Trophoblast cell (in vitro differentiated cells and primary cell): Measurements from ENCODE around the gene AGMO.

Experiments used
- DNase-seq, 2 donors: peaks; one replicate each; pipeline ENCODE4 v3.0.0-alpha.2; 2016
- H2AFZ ChIP-seq: 2 replicates; pipeline ENCODE4 v1.6.1; 2013; ENCODE audit warnings: low read length, moderate library complexity, mild to moderate bottlenecking; ENCODE audit not compliant: insufficient read depth, poor library complexity
- H2AK5ac ChIP-seq: 2 replicates; pipeline ENCODE4 v1.6.1; 2013; ENCODE audit warnings: mild to moderate bottlenecking, low read length
- H2BK120ac ChIP-seq: 2 replicates; pipeline ENCODE4 v1.6.1; 2013; ENCODE audit warnings: low read length, mild to moderate bottlenecking, moderate library complexity; ENCODE audit not compliant: insufficient read depth, poor library complexity
- H2BK12ac ChIP-seq: 2 replicates; pipeline ENCODE4 v1.6.1; 2013; ENCODE audit warnings: mild to moderate bottlenecking, low read length, moderate library complexity
- H2BK5ac ChIP-seq: 2 replicates; pipeline ENCODE4 v1.6.1; 2013; ENCODE audit warnings: low read length, low read depth, moderate library complexity, mild to moderate bottlenecking; ENCODE audit not compliant: poor library complexity
- H3K14ac ChIP-seq: 2 replicates; pipeline ENCODE4 v1.6.1; 2013; ENCODE audit warnings: mild to moderate bottlenecking, low read length
- H3K18ac ChIP-seq: 2 replicates; pipeline ENCODE4 v1.6.1; 2013; ENCODE audit warnings: mild to moderate bottlenecking, low read length
- H3K23ac ChIP-seq: 2 replicates; pipeline ENCODE4 v1.6.1; 2013; ENCODE audit warnings: low read length
- H3K27ac ChIP-seq: 2 replicates; pipeline ENCODE4 v1.5.1; 2013; ENCODE audit warnings: low read depth, mild to moderate bottlenecking, inconsistent platforms, low read length, moderate library complexity
- H3K27me3 ChIP-seq: 2 replicates; pipeline ENCODE4 v1.6.1; 2013; ENCODE audit warnings: inconsistent platforms, mild to moderate bottlenecking, low read length, moderate library complexity; ENCODE audit not compliant: insufficient read depth
- H3K36me3 ChIP-seq, 2 experiments: 1 replicate in 1 of 2; 2 replicates in 1 of 2; pipeline ENCODE4 v1.6.1; 2013; ENCODE audit warnings: low read length in 2 of 2, mild to moderate bottlenecking in 2 of 2, moderate library complexity in 1 of 2; ENCODE audit not compliant: insufficient read depth in 2 of 2, control insufficient read depth in 1 of 2
- H3K4ac ChIP-seq: 2 replicates; pipeline ENCODE4 v1.6.1; 2013; ENCODE audit warnings: low read depth, mild to moderate bottlenecking, low read length, moderate library complexity
- H3K4me1 ChIP-seq, 2 experiments: 1 replicate in 1 of 2; 2 replicates in 1 of 2; pipeline ENCODE4 v1.6.1; 2013; ENCODE audit warnings: low read length in 2 of 2, mild to moderate bottlenecking in 2 of 2, moderate library complexity in 1 of 2; ENCODE audit not compliant: insufficient read depth in 2 of 2, control insufficient read depth in 1 of 2
- H3K4me2 ChIP-seq: 2 replicates; pipeline ENCODE4 v1.6.1; 2013; ENCODE audit warnings: inconsistent platforms, mild to moderate bottlenecking, low read length, moderate library complexity
- H3K4me3 ChIP-seq: 2 replicates; pipeline ENCODE4 v1.5.1; 2013; ENCODE audit warnings: mild to moderate bottlenecking, low read depth, low read length, inconsistent platforms
- H3K79me1 ChIP-seq: one replicate; pipeline ENCODE4 v1.6.1; 2013; ENCODE audit warnings: low read length
- H3K79me2 ChIP-seq: 2 replicates; pipeline ENCODE4 v1.6.1; 2013; ENCODE audit warnings: low read length, mild to moderate bottlenecking; ENCODE audit not compliant: control insufficient read depth, insufficient read depth, poor library complexity
- H3K9ac ChIP-seq: 2 replicates; pipeline ENCODE4 v1.6.1; 2013; ENCODE audit warnings: mild to moderate bottlenecking, low read length
- H3K9me3 ChIP-seq: 2 replicates; pipeline ENCODE4 v1.6.1; 2013; ENCODE audit warnings: low read depth, mild to moderate bottlenecking, control low read depth, inconsistent platforms, low read length; ENCODE audit not compliant: insufficient read depth
- H4K12ac ChIP-seq: 2 replicates; pipeline ENCODE4 v1.6.1; 2013; ENCODE audit warnings: low read depth, mild to moderate bottlenecking, low read length, moderate library complexity
- H4K8ac ChIP-seq: 2 replicates; pipeline ENCODE4 v1.6.1; 2013; ENCODE audit warnings: low read depth, mild to moderate bottlenecking, low read length, moderate library complexity
- H4K91ac ChIP-seq: one replicate; pipeline ENCODE4 v1.6.1; 2013; ENCODE audit warnings: low read depth, mild to moderate bottlenecking, low read length, moderate library complexity
- WGBS: extraction: QIAGEN DNeasy Blood & Tissue Kit; methylation state at CpG from one replicate; pipeline ENCODE4 v1.1.7; 2013; ENCODE audit warnings: missing lambda C conversion rate; ENCODE audit not compliant: insufficient read length, insufficient coverage; ENCODE audit errors: extremely low coverage; 5-methylcytosine and 5-hydroxymethylcytosine counted together

Gene AGMO

DNA sequence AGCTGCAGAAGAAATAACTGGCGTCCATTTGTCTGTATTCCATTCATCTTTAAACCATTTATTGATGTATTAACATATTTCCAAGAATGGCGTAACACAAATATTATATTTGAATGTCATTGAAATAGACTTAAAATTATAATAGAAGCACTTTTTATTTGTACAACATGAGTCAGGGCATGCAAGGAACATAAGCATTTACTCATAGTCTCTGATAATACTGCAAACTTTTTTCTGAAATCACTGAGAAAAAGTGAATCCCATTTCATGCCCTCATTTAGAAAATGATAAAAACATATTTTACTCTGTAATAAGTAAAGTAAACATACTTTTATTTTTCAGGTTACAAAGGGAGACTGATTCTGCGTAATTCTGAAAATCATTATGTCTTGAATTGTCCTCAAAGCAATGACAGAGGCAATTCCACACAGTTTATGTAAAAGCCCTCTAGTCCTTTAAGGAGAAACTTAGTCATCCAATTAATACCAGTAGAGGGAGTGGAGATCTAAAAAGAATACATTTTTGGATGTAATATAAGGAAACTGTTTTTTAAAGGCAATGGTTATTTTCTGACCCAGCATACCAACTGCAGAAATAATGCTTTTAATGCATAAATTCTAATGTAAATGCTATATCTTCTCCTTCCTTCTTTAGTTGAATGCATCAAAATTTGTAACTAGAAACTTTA is 58.1 kb downstream of the AGMO start:
- DNase-seq, result no peak
- H3K9ac ChIP-seq, result no peak overlapping the region

DNA sequence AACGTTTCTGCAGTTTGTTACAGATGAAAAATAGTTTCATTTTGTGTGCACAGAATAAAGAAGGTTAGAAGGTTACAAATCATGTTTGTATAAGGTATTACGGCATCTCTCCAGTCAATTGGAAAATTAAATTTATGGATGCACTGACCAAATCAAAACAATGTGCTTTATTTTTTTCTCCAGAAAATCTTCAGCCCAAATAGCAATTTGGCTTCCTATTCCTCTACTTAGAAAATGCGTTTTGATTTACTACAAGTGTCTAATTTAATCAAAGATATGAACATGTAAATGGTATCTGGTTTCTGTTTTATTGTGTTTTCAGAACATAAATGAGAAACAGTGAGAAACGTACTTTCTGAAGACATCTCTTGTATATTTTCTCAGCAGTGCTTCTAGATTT is 63.4 kb downstream of the AGMO start:
- Histone ChIP-seq H3K23ac (no peak overlapping the region), H2BK12ac (no peak overlapping the region), H3K27me3 (no peaks in the 10 kb centered on the region), H3K14ac (no peak overlapping the region), H2AFZ (no peak overlapping the region), H4K91ac (no peak overlapping the region), H3K27ac (no peak overlapping the region), H2BK5ac (no peak overlapping the region), H3K4me2 (no peak overlapping the region), H4K12ac (no peak overlapping the region), H3K36me3 (no peaks in the 10 kb centered on the region), H3K4me3 (no peak overlapping the region), H3K79me2 (no peaks in the 10 kb centered on the region), H3K79me1 (no peaks in the 10 kb centered on the region), H3K4me1 (no peaks in the 10 kb centered on the region), H4K8ac (no peak overlapping the region), H3K18ac (no peak overlapping the region), H3K9ac (no peak overlapping the region), H2BK120ac (no peak overlapping the region), H3K9me3 (no peaks in the 10 kb centered on the region), H2AK5ac (no peak overlapping the region), H3K4ac (no peak overlapping the region)
- no CpG with 5 or more reads among the region's 4 CpGs for WGBS
- no peak for DNase-seq

More for the DNA sequence above, 58.1 kb downstream of the AGMO start:
- H2AFZ ChIP-seq, result no peak overlapping the region
- H2BK5ac ChIP-seq, result no peak overlapping the region
- H3K27me3 ChIP-seq, result no peaks in the 10 kb centered on the region
- no CpG with 5 or more reads among the region's 3 CpGs for WGBS
- H3K27ac ChIP-seq, result no peak overlapping the region
- H2AK5ac ChIP-seq, result no peak overlapping the region
- H3K4me1 ChIP-seq, result no peaks in the 10 kb centered on the region
- no peak overlapping the region for H3K4me2 ChIP-seq
- H4K12ac ChIP-seq, result no peak overlapping the region
- no peak overlapping the region for H4K8ac ChIP-seq
- no peaks in the 10 kb centered on the region for H3K79me2 ChIP-seq
- no peak overlapping the region for H3K18ac ChIP-seq
- H2BK12ac ChIP-seq, result no peak overlapping the region
- H3K36me3 ChIP-seq, result no peaks in the 10 kb centered on the region
- H4K91ac ChIP-seq, result no peak overlapping the region
- no peak overlapping the region for H3K4me3 ChIP-seq
- no peak overlapping the region for H3K14ac ChIP-seq
- H3K9me3 ChIP-seq, result no peaks in the 10 kb centered on the region
- no peak overlapping the region for H2BK120ac ChIP-seq
- no peak overlapping the region for H3K4ac ChIP-seq
- no peaks in the 10 kb centered on the region for H3K79me1 ChIP-seq
- H3K23ac ChIP-seq, result no peak overlapping the region

DNA sequence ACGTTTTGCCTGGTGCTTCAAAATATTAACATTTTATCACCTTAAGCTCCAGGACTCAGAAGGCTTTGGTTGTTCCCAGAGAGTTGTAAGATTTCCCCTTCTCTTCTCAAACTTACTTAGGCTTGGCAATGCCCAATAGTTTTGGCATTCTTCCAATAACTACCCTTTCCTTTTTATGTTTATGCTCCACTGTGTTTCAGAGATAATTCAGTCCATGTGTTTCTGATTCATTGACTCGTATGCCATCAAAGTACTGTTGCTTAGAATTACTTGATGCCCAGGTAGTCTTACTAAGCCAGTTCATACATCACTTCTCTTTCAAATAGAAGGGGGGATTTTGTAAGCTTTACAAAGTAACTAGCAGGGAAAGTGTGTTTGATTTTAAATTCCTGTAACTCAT is 66.6 kb downstream of the AGMO start:
- Histone ChIP-seq H3K36me3 (no peaks in the 10 kb centered on the region), H3K14ac (no peak overlapping the region), H3K4me1 (no peaks in the 10 kb centered on the region), H3K9me3 (no peaks in the 10 kb centered on the region), H3K4me3 (no peak overlapping the region), H3K27me3 (no peaks in the 10 kb centered on the region), H2AK5ac (no peak overlapping the region), H2BK120ac (no peak overlapping the region), H3K23ac (no peak overlapping the region), H4K91ac (no peak overlapping the region), H3K79me2 (no peaks in the 10 kb centered on the region), H3K18ac (no peak overlapping the region), H3K4ac (no peak overlapping the region), H4K8ac (no peak overlapping the region), H2BK5ac (no peak overlapping the region), H2AFZ (no peak overlapping the region), H3K79me1 (no peaks in the 10 kb centered on the region), H3K27ac (no peak overlapping the region), H4K12ac (no peak overlapping the region), H3K4me2 (no peak overlapping the region), H3K9ac (no peak overlapping the region), H2BK12ac (no peak overlapping the region)
- no CpG with 5 or more reads among the region's 2 CpGs for WGBS
- DNase-seq, result no peak

DNA sequence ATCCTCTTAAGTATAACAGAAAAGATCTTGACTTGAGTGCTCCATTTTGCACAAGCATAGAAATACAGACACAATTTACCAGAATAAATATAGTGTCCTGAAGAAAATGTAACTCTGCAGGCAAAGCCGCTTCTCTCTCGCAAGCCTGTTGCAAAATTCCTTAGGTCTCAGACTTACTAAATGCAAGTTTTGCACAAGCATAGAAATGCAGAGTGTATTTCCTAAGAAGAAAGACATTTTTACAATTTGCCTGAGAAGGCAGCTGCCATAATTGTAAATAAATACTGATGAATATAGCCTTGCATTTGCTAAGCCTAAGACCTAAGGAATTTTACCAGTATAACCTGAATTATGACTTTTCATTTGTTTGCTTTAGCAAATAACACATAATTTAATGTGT is 67.1 kb downstream of the AGMO start:
- WGBS, result no CpG with 5 or more reads among the region's 2 CpGs
- H3K23ac ChIP-seq, result no peak overlapping the region
- no peaks in the 10 kb centered on the region for H3K4me1 ChIP-seq

More for the DNA sequence above, 67.1 kb downstream of the AGMO start:
- H3K27ac ChIP-seq, result no peak overlapping the region
- H3K36me3 ChIP-seq, result no peaks in the 10 kb centered on the region
- no peaks in the 10 kb centered on the region for H3K27me3 ChIP-seq
- no peaks in the 10 kb centered on the region for H3K79me1 ChIP-seq
- no peak overlapping the region for H3K18ac ChIP-seq
- no peak overlapping the region for H2BK120ac ChIP-seq
- H4K8ac ChIP-seq, result no peak overlapping the region
- H3K4me2 ChIP-seq, result no peak overlapping the region
- no peak overlapping the region for H2BK12ac ChIP-seq
- DNase-seq, result no peak
- H2BK5ac ChIP-seq, result no peak overlapping the region
- no peak overlapping the region for H4K91ac ChIP-seq
- no peak overlapping the region for H2AK5ac ChIP-seq
- H4K12ac ChIP-seq, result no peak overlapping the region
- H3K14ac ChIP-seq, result no peak overlapping the region
- H3K9ac ChIP-seq, result no peak overlapping the region
- no peak overlapping the region for H3K4ac ChIP-seq
- H3K9me3 ChIP-seq, result no peaks in the 10 kb centered on the region
- no peak overlapping the region for H2AFZ ChIP-seq
- H3K4me3 ChIP-seq, result no peak overlapping the region
- no peaks in the 10 kb centered on the region for H3K79me2 ChIP-seq
